Transverse colon (tissue), 4 donors: ENCODE measurements around the gene SFXN4.

Experiments used
- CTCF ChIP-seq, 5 experiments: fragments of 200-600 bp in 3 of 5; fragments of 450-650 bp in 2 of 5; sonication (generic) in 3 of 5; IDR thresholded peaks; 1 replicate in 2 of 5; 2 replicates in 3 of 5; pipeline ENCODE4 v1.5.1; 2016 to 2017; ENCODE audit warnings: antibody characterized with exemption in 5 of 5, inconsistent platforms in 3 of 5, mild to moderate bottlenecking in 2 of 5, moderate library complexity in 1 of 5
- EP300 ChIP-seq: sonication (generic); formaldehyde crosslinking; IDR thresholded peaks from one replicate; pipeline ENCODE4 v1.6.1; 2017; ENCODE audit warnings: antibody characterized with exemption, low read depth
- POLR2A ChIP-seq: fragments of 450-650 bp; IDR thresholded peaks from one replicate; pipeline ENCODE4 v1.6.1; 2016; ENCODE audit warnings: antibody characterized with exemption, mild to moderate bottlenecking, moderate library complexity
- POLR2AphosphoS5 ChIP-seq, 3 donors: sonication (generic); formaldehyde crosslinking; IDR thresholded peaks; one replicate each; pipeline ENCODE4 v1.6.1; 2016; ENCODE audit warnings: antibody characterized with exemption in 3 of 3

DNA sequence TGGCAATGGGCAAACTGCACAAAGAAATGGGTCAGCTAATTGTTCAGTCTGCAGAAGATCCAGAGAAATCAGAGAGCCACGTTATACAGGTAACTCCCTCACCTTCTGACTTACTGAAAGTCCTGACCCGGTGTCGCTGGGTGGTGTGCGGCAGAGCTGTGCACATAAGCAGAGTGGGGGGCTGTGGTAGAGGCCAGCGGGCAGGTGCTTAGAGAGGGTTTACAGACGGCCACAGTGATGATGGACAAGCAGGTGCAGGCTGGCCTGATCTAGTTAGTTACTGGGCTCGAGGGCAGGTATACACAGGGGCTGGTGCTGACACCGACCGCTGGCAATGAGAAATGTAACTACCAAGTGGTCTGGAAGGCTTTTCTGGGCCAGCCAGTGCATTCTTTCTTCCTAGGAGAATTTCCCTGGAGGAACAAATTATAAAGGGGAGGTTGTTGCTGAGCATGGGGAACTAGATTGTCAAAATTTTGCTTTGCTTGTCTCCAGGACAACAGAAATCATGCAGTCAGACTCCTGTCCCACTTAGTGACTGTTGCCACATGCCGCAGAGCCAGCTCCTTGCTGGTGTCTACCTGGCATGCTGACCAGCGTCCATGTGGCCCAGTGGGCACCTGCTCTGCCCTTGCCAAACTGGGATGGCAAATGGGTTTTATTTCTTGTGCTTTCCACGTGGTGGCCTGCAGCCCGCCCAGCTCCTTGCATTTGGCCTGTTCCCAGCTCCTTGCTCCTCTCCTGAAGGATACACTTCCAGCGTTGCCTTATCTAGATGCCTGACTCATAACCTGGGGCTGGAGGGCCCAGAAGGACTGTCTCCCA lies 32.8 kb downstream of the SFXN4 start:
- no peak for TF ChIP-seq CTCF (IDR thresholded peaks at IDR 0.05)
- no peak for TF ChIP-seq POLR2A
- no peak for TF ChIP-seq EP300
- TF ChIP-seq POLR2AphosphoS5 (IDR thresholded peaks at IDR 0.05), result no peak
